ENCODE measurements around the gene NFIC.
"Not testable (repeated sequence)": the region's sequence is repeated elsewhere in the genome, so short reads cannot be mapped to it uniquely, and the experiment has no call there.

NFIC gene

DNA sequence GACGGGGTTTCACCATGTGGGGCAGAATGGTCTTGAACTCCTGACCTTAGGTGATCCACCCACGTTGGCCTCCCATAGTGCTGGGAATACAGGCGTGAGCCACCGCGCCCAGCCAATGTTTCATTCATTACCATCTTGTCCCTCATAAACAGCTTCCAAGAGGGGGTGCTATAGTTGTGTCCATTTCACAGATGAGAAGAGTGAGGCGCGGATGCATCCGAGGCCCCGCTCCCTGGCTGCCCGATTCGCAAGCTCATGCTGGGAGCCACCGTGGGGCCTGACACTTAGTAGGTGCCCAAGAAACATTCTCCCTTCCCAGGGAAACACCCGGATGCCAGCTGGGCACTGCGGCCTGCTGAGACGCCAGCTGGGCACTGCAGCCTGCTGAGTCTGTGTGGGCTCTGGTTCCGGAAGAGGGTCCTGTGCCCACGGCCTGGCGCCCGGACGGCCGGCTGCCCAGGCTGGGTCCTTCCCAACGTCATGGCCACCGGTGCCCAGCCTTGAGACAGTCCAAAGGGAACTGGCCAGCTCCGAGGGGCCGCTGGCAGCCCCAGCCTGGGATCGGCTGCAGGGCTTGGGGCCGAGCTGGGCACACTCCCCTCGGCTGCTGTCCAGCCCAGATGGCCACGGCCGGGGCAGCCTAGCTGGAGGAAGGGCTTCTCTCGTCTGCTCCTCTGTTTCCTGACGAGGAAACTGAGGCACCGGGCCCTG is 54.7 kb downstream of the NFIC start:
- no peak for DNase-seq (ENCODE audit: low read depth in 3 of 3)

DNA sequence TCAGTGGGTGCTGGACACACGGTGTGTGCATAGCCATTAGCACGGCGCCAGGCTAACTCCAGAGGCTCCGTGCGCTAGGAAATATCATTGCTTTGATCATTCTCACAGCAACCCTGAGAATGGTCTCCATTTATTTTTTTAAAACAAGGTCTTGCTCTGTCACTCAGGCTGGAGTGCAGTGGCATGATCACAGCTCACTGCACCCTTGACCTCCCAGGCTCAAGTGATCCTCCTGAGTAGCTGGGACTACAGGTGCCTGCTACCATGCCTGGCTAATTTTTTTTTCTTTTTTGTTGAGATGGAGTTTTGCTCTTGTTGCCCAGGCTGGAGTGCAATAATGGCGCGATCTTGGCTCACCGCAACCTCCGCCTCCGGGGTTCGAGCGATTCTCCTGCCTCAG is 55.3 kb downstream of the NFIC start:
- DNase-seq (ENCODE audit: low read depth in 3 of 3) = not testable (repeated sequence)

GRCh38 chr19:3423183-3423829 is 56.9 kb downstream of the NFIC start:
- DNase-seq (ENCODE audit: low read depth in 3 of 3) = no peak

- no peak for DNase-seq (ENCODE audit: low read depth in 3 of 3)
These were observed 60.0 kb downstream of the NFIC start for GRCh38 chr19:3426433-3426832.

DNA sequence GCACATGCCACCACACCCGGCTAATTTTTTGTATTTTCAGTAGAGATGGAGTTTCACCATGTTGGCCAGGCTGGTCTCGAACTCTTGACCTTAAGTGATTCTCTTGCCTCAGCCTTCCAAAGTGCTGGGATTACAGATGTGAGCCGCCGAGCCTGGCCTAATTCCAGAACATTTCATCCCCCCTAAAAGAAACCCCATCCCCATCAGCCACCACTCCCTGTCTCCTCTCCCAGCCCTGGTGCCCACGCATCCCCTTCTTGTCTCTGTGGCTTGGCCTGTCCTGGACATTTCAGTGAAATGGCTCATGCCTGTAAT is 63.9 kb downstream of the NFIC start:
- not testable (repeated sequence) for DNase-seq (ENCODE audit: low read depth in 3 of 3)

- no peak for DNase-seq (ENCODE audit: low read depth in 3 of 3)
These were observed 65.5 kb downstream of the NFIC start for GRCh38 chr19:3431760-3432397.

DNA sequence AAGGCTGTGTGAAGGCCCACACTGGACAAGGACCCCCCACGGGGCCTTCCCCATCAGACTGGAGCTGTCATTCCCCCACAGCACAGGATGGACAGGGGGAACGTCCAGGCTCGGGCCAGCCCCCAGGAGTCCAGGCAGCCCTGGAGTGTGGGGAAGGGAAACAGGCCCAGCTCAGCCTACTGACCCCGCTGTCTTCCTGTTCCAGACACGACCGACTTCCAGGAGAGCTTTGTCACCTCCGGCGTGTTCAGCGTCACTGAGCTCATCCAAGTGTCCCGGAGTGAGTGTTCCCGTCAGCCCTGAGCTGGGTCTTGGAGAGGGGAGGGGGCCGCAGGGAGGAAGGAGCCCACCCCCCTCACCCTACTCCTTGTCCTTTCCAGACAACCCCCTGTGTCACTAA is 66.9 kb downstream of the NFIC start:
- no peak for DNase-seq (ENCODE audit: low read depth in 3 of 3)

- no peak for DNase-seq (ENCODE audit: low read depth in 3 of 3)
These were observed 67.6 kb downstream of the NFIC start for GRCh38 chr19:3433805-3434540.

DNA sequence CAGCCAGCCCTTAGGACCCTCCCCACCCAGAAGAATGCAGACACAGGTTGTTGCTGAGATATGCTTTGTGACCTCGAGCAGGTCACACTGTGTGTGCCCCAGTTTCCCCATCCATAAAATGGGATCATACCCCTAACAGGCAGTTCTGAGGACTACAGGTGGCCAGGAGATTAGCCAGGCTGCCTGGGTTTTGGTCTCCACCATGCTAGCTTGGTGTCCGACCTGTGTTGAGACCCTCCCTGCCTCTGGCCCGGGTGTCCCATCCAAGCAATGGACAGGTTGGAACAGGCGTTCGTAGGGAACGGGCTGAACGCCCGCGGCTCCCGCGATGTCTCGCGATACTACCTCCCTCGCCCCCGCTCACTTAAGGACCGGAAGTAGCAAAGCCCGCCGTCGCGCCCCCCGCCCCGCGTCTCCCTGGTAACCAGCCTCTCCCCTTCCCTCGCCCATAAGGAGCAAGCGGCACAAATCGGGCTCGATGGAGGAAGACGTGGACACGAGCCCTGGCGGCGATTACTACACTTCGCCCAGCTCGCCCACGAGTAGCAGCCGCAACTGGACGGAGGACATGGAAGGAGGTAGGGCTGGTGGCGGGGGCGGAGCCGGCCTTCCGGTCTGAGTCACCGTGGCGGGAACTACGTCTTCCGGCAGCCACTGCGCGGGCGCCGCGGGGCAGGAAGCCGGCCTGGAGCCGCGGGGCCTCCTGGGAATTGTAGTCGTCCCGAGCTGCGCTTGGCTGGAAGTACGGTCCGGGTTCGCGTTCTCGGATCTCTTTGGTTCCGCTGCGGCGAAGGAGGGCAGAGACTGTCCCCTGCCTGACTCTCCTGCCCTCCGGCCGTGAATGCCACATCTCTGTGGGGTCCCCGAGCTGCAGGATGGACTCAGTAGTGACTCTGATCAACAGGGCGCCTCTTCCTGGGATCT is 68.5 kb downstream of the NFIC start:
- DNase-seq (ENCODE audit: low read depth in 3 of 3) = peak; percentile 90 to 96 (median 92)

GRCh38 chr19:3440082-3440481 is 73.7 kb downstream of the NFIC start:
- DNase-seq (ENCODE audit: low read depth in 3 of 3) = peak; percentile 14 to 50 (median 22)

- DNase-seq (ENCODE audit: low read depth in 3 of 3) = no peak
These were observed 75.0 kb downstream of the NFIC start for GRCh38 chr19:3441089-3441985.

DNA sequence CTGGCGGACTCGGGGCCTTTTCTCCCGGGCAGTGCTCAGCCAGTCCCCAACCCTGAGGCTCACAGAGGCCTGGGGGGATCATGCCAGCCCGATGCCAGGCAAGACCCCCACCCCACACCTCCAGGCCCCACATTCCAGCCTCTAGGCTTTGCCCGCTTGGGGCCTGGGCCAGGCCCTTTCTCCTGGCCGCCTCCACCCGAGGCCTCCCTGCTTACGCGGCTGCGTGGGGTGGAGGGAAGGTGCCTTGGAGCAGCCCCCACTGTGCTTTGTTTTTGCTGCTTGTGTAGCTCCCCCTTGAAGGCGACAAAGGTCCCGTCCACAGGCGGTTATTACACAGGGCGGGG is 75.6 kb downstream of the NFIC start:
- no peak for DNase-seq (ENCODE audit: low read depth in 3 of 3)

GRCh38 chr19:3442487-3443071 is 76.2 kb downstream of the NFIC start:
- no peak for DNase-seq (ENCODE audit: low read depth in 3 of 3)

GRCh38 chr19:3443840-3444694 is 77.7 kb downstream of the NFIC start:
- DNase-seq (ENCODE audit: low read depth in 3 of 3) = no peak

DNA sequence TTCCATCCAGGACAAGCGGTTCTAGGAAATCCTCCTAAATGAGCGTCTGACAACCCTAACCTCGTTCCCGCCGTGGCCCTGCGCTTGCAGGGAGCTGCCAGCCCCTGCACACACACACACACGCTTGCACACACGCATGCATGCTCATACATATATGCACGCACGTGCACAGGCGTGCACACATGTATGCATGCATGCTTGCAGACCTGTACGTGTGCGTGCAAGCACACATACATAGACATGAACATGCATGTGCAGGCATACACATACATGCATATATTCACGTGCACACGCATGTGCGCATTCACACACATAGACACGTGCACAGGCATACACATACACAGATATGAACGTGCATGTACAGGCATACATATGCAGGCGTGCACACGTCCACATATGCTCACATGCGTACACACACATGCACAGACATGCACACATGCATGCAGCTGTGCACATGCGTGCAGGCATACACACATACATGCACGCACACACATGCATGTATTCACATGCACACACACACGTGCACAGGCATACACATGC is 78.4 kb downstream of the NFIC start:
- DNase-seq (ENCODE audit: low read depth in 3 of 3) = no peak

- not testable (repeated sequence) for DNase-seq (ENCODE audit: low read depth in 3 of 3)
These were observed 80.3 kb downstream of the NFIC start for GRCh38 chr19:3446657-3447056.

GRCh38 chr19:3448616-3449334 is 82.4 kb downstream of the NFIC start:
- DNase-seq (ENCODE audit: low read depth in 3 of 3) = no peak

- DNase-seq (ENCODE audit: low read depth in 3 of 3) = no peak
These were observed 84.5 kb downstream of the NFIC start for GRCh38 chr19:3450796-3451411.
